ENCODE data around the gene WDR73.
"Not testable (repeated sequence)": the region's sequence is repeated elsewhere in the genome, so short reads cannot be mapped to it uniquely, and the experiment has no call there.

The WDR73 gene

DNA sequence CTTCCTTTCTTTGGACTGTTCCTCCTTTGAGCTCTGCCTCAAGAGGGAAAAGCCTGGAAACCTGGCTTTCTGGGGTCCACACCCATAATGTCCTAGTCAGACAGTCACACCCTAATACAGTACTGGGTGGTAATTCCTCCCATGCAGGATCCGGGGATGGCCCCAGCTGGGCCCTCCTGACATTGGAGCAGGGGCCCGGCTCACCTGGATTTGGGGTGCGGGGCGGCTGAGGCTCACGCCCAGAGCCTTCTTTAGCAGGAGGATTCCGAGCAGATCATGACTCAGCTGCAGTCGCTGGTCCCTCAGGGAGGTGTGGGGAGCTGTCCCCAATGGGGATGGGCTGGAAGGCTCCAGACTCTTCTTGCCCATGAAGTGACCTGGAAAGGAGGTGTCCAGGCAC is 2.9 kb upstream of the WDR73 start:
- no peak for DNase-seq

DNA sequence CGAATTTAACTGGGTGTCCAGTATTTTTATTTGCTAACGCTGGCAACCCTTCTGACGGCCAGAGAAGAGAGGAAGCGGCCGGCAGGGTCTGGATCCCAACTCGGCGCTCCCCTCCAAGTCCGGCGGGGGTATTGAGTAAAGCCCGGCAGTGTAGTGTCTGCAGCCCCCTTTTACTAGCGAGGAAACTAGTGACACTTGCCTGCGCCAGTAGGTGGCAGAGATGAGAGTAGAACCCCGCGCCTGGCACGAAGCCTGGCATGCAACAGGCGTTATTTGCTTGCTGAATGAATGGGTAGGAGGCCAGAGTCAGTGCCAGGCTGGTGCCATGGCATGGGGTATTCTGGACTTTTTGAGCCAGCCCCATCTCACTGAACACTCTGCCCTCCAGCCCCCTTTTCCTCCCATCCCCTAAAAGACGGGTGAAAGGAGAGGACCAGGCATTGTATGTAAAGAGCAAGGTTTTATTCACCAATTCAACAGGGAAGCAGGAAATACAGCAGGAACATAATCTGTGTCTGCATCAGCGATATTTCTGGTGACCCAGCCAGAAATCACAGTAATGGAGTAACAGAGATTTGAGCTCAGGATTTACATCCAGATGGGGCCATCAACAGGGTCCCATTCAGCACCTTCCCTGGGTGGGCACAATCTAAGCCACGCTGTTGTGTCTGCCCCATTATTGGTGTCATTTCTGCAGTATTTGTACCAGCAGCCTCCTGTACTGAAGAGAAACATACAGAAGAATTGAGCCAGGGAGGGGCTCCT is 788 bp upstream of the WDR73 start:
- peak; percentile 64 for DNase-seq

DNA sequence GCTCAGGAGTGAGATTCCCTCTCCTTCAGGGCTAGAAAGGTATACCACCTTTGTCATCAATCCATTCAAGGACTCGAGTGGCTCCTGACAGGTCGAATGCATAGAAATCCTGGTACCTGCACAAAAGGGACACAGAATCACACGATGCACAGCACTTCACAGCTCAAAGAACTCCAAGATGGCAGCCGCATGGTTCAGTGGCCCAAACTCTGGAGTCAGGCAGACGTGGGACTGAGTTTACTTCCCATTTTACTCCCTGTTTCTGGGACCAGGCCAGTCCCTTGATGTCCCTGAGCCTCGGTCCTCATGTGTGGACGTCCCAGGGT is 536 bp downstream of the WDR73 start:
- no peak for DNase-seq

DNA sequence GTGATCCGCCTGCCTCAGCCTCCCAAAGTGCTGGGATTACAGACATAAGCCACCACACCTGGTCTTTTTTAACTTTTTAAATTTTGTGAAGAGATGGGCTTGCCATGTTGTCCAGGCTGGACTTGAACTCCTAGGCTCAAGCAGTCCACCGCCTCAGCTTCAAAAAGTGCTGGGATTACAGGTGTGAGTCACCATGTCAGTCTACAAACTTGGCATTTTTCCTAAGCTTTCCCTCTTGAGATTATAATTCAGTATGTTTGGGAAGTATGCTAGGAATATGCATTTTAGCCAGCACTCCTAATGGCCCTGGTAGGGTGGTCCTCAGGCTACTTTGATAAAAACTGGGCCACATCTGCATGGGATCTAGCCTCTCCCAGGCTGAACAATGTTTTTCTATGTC is 4.4 kb downstream of the WDR73 start:
- no peak for DNase-seq

DNA sequence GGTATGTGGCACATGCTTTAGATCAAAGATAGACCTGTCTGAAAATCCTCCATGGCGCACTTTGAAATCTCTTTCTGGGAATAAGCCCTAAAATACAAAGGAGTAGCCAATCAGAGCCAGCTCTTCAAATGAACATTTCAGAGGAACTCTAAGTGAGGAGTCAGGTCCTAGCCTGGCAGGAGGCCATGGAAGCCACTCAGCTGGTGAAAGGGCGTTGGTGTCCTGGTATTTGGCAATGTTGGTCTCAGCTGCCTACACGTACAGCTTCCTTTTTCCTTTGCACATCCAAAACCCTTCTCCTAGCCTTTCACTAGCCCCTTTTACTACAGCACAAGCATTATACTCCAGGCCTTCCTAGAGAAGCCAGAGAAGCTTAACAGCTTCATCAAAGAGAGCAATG is 5.5 kb downstream of the WDR73 start:
- no peak for DNase-seq

DNA sequence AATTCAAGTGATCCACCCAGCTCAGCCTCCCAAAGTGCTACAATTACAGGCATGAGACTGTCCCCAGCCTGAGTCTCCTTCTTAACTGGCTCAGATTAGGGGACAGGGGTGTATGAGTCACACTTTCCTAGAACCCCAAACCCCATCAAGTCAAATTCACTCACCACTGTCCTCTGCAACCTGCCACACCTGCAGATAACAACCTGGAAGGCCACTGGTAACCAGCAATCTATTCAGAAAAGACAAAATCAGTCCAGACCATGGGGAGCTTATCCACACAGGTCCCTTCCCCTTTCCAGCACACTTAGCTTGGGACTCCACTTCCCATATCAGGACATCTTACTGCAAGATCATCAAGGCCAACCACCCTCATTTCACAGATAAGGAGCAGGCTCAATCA is 6.4 kb downstream of the WDR73 start:
- DNase-seq: no peak

DNA sequence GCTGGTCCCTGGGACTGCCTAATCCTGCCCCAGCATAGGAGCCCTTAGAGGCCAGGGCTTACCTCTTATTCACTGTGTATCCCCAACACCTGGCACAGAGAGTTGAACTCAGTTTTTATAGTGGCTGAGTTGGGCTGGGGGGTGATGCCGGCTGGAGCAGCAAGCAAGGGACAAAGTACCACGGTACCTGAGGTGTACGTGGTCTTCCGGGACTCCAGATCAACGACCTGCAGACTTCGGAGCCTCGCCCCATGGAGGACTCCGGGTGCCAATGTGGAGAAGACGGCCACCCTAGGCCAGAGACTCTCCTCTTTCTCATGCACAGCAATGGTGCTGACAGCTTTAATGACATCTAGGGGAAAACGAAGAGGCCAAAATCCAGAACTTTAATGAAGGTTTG is 8.1 kb downstream of the WDR73 start:
- no peak for DNase-seq

DNA sequence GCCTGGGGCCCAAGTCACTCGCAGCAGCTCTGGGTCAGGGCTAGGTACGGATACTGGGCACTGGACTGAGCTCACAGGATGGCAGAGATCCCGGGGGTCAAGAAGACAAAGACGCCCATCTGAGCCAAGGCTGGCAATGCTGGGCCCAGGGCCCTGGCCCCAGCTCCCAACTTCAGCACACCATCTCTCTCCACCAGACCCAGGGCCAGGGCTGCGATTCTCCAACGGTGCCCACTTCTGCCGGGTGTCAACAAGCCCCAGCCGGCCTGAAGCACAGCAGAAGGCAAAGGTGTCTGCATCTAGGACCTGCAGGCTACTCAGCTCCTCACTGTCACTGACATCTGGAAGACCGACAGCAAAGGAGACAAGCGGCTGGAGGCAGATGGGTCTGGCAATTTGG is 8.6 kb downstream of the WDR73 start:
- no peak for DNase-seq

DNA sequence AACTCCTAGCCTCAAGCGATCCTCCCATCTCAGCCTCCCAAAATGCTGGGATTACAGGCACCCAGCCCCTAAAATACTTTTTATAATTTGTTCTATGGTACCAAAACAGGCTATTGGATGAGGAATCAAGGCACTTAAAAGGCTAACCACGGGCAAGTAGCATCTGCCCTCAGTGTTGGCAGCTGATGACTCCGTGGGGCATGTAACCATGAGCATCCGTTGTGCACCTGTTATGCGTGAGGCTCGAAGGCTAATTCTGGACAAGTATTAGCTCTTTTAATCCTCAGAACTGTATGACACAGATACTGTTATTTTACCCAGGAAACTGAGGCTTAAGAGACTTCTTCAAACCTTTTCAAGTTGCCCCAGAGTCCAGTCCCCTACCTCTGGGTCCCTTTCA is 10.2 kb downstream of the WDR73 start:
- DNase-seq: no peak

DNA sequence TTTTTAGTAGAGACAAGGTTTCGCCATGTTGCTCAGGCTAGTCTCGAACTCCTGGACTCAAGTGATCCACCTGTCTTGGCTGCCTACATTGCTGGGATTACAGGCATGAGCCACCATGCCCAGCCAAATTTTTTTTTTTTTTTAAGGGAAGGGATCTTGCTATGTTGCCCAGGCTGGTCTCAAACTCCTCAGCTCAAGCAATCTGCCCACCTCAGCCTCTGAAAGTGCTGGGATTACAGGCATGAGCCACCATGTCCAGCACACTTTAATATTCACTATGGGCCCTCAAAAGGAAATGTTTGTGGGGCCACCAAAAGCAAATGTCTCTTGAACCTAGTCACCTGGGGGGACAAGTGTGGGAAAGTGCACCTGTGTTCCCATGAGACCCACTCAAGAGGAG is 11.4 kb downstream of the WDR73 start:
- not testable (repeated sequence) for DNase-seq

DNA sequence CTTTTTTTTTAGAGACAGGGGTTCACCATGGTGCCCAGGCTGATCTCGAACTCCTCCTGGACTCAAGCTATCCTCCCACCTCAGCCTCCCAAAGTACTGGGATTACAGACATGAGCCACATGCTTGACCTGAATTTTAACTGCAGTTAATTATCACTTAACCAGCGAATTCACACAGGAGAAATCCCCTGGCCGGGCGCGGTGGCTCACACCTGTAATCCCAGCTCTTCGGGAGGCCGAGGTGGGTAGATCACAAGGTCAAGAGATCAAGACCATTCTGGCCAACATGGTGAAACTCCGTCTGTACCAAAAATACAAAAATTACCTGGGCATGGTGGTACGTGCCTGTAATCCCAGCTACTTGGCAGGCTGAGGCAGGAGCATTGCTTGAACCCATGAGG is 12.2 kb downstream of the WDR73 start:
- DNase-seq: not testable (repeated sequence)

DNA sequence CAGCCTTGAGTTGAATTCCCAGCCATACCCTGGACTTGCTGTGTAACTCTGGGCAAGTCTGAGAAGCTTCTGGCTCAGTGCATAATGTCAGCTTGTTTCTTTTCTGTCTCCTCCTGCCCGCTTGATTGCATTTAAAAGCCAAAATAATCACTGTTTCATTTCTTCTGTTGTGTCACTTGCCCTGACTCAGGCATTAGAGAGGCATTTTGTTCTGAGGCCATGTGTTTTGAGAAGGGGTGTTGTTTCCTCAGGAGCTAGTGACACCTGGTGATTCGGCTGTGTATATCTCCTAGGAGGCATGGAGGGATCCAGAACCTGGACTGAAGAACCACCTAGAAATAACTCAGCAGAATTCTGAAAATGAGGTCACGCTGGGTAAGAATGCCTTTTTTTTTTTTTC is 16.0 kb downstream of the WDR73 start:
- DNase-seq: no peak

DNA sequence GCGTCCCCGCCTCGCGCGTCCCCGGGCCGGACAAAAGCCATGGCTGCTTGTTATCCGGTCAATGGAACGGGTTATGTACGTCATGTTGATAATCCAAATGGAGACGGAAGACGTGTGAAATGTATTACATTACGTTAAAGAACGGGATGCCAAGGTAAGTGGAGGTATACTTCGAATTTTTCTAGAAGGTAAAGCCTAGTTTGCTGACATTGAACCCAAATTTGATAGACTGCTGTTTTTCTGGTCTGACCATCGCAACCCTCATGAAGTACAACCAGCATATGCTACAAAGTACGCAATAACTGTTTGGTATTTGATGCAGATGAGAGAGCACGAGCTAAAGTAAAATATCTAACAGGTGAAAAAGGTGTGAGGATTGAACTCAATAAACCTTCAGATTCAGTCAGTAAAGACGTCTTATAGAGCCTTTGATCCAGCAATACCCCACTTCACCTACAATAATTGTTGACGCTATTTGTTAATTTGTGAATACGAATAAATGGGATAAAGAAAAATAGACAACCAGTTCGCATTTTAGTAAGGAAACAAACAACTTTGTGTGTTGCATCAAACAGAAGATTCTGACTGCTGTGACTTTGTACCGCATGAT is 19.8 kb downstream of the WDR73 start:
- DNase-seq: no peak

DNA sequence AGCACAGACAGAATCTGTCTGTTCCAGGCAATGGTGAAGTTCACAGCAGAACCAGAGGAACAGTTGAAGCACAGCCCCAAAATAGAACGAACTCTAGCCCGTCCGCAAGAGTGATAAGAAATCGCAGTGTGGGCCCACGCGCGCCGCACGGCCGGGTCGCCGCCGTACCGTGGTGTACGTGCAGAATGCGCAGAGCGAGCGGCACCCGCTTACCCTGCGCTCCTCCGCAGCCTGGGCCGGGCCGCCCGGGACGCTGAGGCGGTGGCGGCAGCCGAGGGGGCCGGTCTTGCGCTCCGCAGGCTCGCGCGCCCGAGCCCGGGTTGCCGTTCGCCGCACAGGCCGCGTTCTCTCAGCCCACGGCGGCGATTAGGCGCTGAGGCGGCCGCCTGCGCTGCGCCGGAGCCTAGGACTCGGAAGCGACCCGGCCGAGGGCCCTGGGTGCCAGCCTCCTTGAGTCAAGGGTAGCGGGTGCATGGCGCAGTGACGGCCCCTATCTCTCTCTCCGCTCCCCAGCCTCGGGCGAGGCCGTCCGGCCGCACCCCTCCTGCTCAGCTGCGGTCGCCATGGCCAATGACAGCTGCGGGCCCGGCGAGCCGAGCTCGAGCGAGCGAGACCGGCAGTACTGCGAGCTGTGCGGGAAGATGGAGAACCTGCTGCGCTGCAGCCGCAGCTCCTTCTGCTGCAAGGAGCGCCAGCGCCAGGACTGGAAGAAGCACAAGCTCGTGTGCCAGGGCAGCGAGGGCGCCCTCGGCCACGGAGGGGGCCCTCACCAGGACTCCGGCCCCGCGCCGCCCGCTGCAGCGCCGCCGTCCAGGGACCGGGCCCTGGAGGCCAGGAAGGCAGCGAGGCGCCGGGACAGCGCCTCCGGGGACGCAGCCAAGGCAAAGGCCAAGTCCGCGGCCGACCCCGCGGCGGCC is 20.5 kb downstream of the WDR73 start:
- DNase-seq: no peak

DNA sequence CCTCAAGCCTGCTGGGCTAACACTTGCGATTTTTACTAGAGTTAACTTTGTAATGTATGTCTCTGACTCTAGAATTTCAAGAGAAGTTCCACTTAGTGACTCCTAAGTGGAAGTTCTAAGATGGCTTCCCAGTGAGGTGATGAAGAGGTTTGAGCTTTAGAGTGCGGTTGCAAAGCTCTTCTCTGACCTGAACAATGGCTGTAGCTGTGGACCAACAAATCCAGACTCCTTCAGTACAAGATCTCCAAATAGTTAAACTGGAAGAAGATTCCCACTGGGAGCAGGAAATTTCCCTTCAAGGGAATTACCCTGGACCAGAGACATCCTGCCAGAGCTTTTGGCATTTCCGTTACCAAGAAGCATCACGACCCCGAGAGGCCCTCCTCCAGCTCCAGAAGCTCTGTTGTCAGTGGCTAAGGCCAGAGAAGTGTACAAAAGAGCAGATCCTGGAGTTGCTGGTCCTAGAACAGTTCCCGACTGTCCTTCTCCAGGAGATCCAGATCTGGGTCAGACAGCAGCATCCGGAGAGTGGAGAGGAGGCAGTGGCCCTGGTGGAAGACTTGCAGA is 22.3 kb downstream of the WDR73 start:
- DNase-seq: no peak

DNA sequence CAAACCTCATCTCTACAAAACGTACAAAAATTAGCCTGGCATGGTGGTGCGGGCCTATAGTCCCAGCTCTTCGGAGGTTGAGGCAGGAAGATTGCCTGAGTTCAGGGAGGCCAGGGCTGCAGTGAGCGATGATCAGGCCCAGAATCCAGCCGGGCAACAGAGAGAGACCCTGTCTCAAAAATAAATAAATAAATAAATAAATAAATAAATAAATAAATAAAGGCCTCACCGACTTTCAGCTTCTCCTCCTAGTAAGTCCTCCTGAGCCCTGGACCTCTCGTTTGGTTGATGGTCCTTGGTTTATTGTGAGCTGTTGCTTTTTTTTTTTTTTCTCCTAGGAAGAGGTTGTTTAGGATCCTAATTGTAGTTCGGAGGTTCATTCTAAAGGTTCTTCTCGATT is 25.1 kb downstream of the WDR73 start:
- no peak for DNase-seq

DNA sequence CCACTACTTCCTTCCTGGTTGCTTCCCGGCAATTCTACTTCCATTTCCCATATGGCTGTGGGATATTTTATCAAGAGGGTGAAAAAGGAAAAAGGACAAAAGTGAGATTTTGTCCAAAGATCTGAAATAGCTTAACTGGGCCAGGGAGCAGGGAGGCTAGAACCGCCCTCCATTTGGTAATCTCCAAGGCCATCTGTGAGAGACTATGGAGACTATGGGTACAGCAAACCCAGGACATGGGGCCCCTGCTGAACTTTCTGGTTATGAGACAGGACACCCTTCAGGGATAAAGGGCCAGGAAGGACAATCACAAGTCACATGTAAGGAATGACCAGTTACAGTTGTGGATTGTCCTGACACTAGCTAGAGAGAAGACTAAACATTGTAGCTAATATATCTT is 29.0 kb downstream of the WDR73 start:
- no peak for DNase-seq

DNA sequence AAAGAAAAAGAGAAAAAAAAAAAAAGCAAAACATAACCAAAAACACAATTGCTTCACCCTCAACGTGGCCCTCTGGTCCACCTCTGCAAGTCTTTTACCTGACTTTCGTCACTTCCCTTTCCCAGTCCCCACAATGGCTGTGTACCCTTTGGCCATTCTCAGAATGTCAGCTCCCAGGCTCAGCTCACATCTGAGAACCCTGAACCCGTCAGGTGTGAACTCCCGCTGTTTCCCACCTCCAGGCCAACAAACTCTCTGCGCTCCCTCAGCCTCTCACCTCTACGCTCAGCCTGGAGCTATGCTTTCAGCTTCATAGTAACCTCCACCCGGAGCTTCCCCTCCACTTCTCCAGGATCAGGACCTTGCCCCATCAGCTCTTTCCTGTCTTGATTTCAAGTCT is 29.7 kb downstream of the WDR73 start:
- DNase-seq: no peak

DNA sequence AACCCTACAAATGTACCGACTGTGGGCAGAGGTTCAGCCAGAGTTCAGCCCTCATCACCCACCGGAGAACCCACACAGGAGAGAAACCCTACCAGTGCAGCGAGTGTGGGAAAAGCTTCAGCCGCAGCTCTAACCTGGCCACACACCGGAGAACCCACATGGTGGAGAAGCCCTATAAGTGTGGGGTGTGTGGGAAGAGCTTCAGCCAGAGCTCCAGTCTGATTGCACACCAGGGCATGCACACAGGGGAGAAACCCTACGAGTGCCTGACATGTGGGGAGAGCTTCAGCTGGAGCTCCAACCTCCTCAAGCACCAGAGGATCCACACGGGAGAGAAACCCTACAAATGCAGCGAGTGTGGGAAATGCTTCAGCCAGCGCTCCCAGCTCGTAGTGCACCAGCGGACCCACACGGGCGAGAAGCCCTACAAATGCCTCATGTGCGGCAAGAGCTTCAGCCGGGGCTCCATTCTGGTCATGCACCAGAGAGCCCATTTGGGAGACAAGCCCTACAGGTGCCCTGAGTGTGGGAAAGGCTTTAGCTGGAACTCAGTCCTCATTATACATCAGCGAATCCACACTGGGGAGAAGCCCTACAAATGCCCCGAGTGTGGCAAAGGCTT is 32.6 kb downstream of the WDR73 start:
- DNase-seq: no peak

DNA sequence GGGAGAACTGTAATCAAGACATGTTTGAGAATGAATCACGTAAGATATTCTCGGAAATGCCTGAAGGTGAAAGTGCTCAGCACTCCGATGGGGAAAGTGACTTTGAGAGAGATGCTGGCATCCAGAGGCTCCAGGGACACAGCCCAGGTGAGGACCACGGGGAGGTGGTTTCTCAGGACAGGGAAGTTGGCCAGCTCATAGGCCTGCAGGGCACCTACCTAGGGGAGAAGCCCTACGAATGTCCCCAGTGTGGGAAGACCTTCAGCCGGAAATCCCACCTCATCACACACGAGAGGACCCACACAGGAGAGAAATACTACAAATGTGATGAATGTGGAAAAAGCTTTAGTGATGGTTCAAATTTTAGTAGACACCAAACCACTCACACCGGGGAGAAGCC is 33.5 kb downstream of the WDR73 start:
- no peak for DNase-seq

DNA sequence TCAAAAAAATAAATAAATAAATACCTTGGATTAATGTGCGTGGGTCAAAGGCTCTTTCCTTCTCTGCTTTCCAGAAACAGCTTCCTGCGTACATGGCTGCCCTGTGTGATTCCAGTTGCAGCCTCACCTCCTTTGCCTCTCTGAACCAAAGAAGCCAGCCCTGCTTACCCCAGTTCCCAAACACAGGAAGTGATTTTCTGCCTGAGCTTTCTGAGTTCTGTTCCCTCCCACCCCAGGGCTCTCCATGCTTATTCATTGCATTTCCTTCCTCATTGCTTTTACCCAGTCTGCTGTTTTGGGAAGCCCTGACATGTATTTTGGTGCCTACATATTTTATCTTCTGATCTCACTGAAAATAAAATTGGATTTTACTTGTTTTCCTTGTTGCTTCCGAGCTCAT is 37.8 kb downstream of the WDR73 start:
- no peak for DNase-seq

DNA sequence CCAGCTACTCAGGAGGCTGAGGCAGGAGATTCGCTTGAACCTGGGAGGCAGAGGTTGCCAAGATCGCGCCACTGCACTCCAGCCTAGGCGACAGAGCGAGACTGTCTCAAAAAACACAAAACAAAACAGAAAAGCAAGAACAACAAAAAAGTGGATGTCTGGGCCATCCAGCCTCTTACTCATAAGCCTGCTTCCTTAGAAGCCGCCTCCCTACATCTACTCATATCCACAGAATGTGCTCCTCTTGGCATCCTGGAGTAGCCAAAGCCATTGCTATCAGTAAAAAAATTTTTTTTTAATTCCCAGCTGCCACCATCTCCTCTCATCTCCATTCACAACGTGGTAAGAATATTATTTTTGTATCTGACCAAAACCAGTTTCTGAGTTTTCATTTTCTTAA is 42.5 kb downstream of the WDR73 start:
- no peak for DNase-seq

DNA sequence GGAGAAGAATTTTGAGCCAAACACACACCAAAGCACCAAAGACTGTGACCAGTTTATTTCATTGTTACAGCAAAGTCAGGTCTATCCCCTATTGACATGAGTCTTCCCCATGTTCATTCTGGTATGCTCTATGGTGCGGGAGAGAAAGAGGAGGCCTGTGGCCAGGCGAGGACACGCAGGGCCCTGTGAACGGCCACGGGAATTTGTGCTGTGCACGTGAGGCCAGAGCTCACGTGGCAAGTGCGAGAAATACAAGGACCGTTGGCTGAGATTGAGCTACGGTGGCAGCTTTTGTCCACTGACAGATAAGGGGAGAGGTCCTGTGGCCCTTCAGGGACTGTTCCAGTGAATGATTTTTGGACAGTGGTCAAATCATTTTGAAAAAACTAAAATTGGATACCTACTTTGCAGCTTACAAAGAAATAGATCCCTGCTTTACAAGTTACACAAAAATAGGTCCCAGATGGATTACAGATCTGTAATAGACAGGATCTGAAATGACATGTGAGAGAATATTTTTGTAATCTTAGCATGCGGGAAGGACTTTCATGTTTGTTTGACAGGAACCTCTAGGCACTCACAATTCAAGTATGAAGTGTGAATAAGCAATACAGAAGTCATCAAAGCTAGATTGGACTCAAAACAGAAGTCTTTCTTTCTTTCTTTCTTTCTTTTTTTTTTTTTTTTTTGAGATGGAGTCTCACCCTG is 44.1 kb downstream of the WDR73 start:
- DNase-seq: no peak

Data from NCI-H524 treated with DMSO at 0.1 percent for 48 hours (cell line).